Activated CD4-positive, alpha-beta T cell treated with anti-CD3 and anti-CD28 coated beads for 24 hours (primary cell): ENCODE data around the gene PRR14L.

Experiments used
- DNase-seq, 2 donors: peaks; one replicate each; pipeline ENCODE4 v3.0.0-alpha.2; 2020; ENCODE audit warnings: low read depth in 2 of 2

PRR14L gene

GRCh38 chr22:31639436-31640039, 110.4 kb downstream of the PRR14L start:
- DNase-seq, result no peak

DNA sequence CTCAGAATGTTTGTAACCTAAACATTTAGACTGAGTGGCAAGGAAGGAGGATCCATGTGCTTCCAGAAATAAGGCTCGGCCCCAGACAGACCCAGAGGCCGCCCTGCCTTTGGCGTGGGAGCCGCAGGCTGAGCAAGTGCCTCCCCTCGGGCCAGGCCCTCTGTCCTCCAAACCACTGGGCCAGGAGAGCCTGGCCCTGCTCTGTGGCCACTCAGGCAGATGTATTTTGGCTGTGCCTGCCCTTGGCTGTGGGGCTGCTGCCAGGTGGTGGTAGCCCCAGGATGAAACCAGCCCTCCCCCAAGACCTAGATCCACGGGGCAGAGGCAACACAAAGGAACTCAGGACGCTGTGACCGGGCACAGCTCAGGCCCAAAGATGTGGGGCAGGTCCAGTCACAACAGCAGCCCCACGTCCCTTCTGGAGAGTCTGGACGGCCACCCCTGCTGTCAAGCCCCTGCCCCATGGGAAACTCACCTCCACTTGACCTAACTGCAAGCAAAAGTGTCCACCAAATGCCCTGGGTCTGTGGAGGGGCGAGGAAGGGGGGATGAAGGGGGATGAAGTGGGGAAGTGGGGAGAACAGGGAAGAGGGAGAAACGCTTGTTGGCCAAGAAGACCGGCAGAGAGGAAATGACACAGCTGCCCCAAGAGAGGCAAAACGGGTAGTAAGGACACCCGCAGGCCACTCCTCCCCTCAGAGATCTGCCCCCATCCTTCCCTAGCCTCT, 111.9 kb downstream of the PRR14L start:
- no peak for DNase-seq

DNA sequence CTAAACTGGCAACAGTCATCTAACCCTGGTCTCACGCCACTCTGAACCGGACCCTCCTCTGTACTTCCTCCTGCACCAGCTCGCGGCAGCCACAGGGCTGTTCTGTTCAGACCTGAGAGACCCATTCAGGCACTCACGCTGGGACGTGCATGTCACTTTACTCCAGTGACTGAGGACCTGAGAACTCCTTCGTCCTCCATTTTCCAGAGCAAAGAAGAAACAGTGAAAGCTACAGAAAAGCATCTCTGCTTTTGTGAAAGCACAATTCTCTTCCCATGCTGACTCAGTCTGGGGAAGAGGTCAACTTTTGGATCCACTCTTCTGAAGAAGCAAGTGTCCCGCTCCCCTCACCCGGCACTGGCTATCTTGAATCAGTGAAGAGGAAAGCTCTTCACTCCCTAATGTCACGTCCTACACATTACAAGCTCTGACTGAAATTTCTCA, 112.5 kb downstream of the PRR14L start:
- no peak for DNase-seq

- DNase-seq, result no peak
Observed at GRCh38 chr22:31635638-31636306, 114.2 kb downstream of the PRR14L start.

DNA sequence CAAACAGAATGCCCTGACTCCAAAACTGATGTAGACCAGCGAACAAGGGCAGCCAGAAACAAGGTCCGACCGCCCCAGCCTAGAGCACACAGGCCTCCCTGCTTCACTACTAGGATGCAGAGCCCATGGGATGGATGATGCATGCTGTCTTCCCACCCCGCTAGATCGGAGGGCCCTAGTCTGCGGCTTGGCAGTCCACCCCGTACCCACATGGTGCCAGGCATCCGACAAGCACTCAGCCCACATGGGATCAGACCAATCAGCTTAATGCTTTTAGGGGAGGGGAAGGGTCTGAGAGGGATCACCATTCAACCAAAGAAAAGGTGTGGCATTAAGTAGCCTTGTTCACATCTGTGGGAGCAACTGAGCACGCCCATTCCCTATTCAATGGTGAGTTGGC, 118.5 kb downstream of the PRR14L start:
- no peak for DNase-seq
